ENCODE results near the gene ORC5.
A peak's percentile ranks its signal among the peaks of the same experiment; 100 is the strongest.

Gene ORC5

GRCh38 chr7:104225451-104225850, 17.6 kb upstream of the ORC5 start:
- Histone ChIP-seq H3K4me1 (ENCODE audit: low read depth, poor library complexity, severe bottlenecking) (no peaks in the 10 kb centered on the region), H3K27me3 (ENCODE audit: insufficient read depth, low read depth) (no peaks in the 10 kb centered on the region), H3K4me3 (IDR thresholded peaks at IDR 0.05; ENCODE audit: insufficient read depth, low read depth, low read length) (no peak overlapping the region), H3K36me3 (ENCODE audit: insufficient read depth) (no peaks in the 10 kb centered on the region), H2AFZ (ENCODE audit: low read depth) (no peak overlapping the region), H3K9ac (no peak overlapping the region), H4K20me1 (ENCODE audit: insufficient read depth) (no peaks in the 10 kb centered on the region), H3K4me2 (no peak overlapping the region), H3K27ac (no peak overlapping the region), H3K79me2 (ENCODE audit: insufficient read depth, low read depth) (no peaks in the 10 kb centered on the region)
- no peak for TF ChIP-seq CTCF (conservative IDR thresholded peaks at IDR 0.05; ENCODE audit: low read depth, low read length)

GRCh38 chr7:104217620-104218019, 9.8 kb upstream of the ORC5 start:
- H3K27me3 ChIP-seq (ENCODE audit: insufficient read depth, low read depth), result no peaks in the 10 kb centered on the region
- no peaks in the 10 kb centered on the region for H4K20me1 ChIP-seq (ENCODE audit: insufficient read depth)
- H3K79me2 ChIP-seq (ENCODE audit: insufficient read depth, low read depth), result no peaks in the 10 kb centered on the region
- H2AFZ ChIP-seq (ENCODE audit: low read depth), result no peak overlapping the region
- H3K4me3 ChIP-seq (IDR thresholded peaks at IDR 0.05; ENCODE audit: insufficient read depth, low read depth, low read length), result no peak overlapping the region
- no peak overlapping the region for H3K27ac ChIP-seq
- H3K9ac ChIP-seq, result no peak overlapping the region
- H3K36me3 ChIP-seq (ENCODE audit: insufficient read depth), result no peaks in the 10 kb centered on the region
- no peak overlapping the region for H3K4me2 ChIP-seq
- TF ChIP-seq CTCF (conservative IDR thresholded peaks at IDR 0.05; ENCODE audit: low read depth, low read length), result no peak
- H3K4me1 ChIP-seq (ENCODE audit: low read depth, poor library complexity, severe bottlenecking), result no peaks in the 10 kb centered on the region

GRCh38 chr7:104209063-104209462, 1.2 kb upstream of the ORC5 start:
- no peak for TF ChIP-seq CTCF (conservative IDR thresholded peaks at IDR 0.05; ENCODE audit: low read depth, low read length)
- no peaks in the 10 kb centered on the region for H3K27me3 ChIP-seq (ENCODE audit: insufficient read depth, low read depth)
- H3K79me2 ChIP-seq (ENCODE audit: insufficient read depth, low read depth), result peaks cover 31% of the 10 kb centered on the region
- peaks cover 24% of the 10 kb centered on the region for H3K4me1 ChIP-seq (ENCODE audit: low read depth, poor library complexity, severe bottlenecking)
- no peak overlapping the region for H3K9ac ChIP-seq
- H2AFZ ChIP-seq (ENCODE audit: low read depth), result no peak overlapping the region
- H3K4me3 ChIP-seq (IDR thresholded peaks at IDR 0.05; ENCODE audit: insufficient read depth, low read depth, low read length), result no peak overlapping the region
- no peak overlapping the region for H3K27ac ChIP-seq
- no peaks in the 10 kb centered on the region for H3K36me3 ChIP-seq (ENCODE audit: insufficient read depth)
- H3K4me2 ChIP-seq, result no peak overlapping the region
- no peaks in the 10 kb centered on the region for H4K20me1 ChIP-seq (ENCODE audit: insufficient read depth)

- Histone ChIP-seq H3K4me3 (IDR thresholded peaks at IDR 0.05; ENCODE audit: insufficient read depth, low read depth, low read length) (no peak overlapping the region), H3K4me1 (ENCODE audit: low read depth, poor library complexity, severe bottlenecking) (peaks cover 24% of the 10 kb centered on the region), H2AFZ (ENCODE audit: low read depth) (peak overlapping the region; percentile 88), H3K9ac (peak overlapping the region; percentile 73; the same call in 1 of the 2 replicates), H3K4me2 (peak overlapping the region; percentile 84), H3K79me2 (ENCODE audit: insufficient read depth, low read depth) (peaks cover 31% of the 10 kb centered on the region), H4K20me1 (ENCODE audit: insufficient read depth) (no peaks in the 10 kb centered on the region), H3K36me3 (ENCODE audit: insufficient read depth) (no peaks in the 10 kb centered on the region), H3K27ac (peak overlapping the region; percentile 53; the same call in 1 of the 2 replicates), H3K27me3 (ENCODE audit: insufficient read depth, low read depth) (no peaks in the 10 kb centered on the region)
- TF ChIP-seq CTCF (conservative IDR thresholded peaks at IDR 0.05; ENCODE audit: low read depth, low read length), result no peak
These were observed 588 bp upstream of the ORC5 start for GRCh38 chr7:104208421-104208780.

Measured in KMS-11 (cell line).